Adipocyte (in vitro differentiated cells): ENCODE measurements around the gene TMEM114.

Source experiments
- DNase-seq: peaks from one replicate; pipeline ENCODE4 v3.0.0-alpha.2; 2015; ENCODE audit warnings: low read depth
- H3K27me3 ChIP-seq: replicated peaks from 2 replicates; pipeline ENCODE4 v1.7.0; 2013; ENCODE audit warnings: mild to moderate bottlenecking, low read length, moderate library complexity; ENCODE audit not compliant: control insufficient read depth, insufficient read depth
- H3K36me3 ChIP-seq: 2 replicates; pipeline ENCODE4 v1.7.0; 2013; ENCODE audit warnings: low read length, mild to moderate bottlenecking, moderate library complexity; ENCODE audit not compliant: control insufficient read depth, insufficient read depth, severe bottlenecking
- H3K4me1 ChIP-seq: 2 replicates; pipeline ENCODE4 v1.7.0; 2013; ENCODE audit warnings: mild to moderate bottlenecking, low read length, moderate library complexity; ENCODE audit not compliant: control insufficient read depth, insufficient read depth
- H3K4me3 ChIP-seq: 2 replicates; pipeline ENCODE4 v1.7.0; 2013; ENCODE audit warnings: mild to moderate bottlenecking, low read length, moderate library complexity
- H3K9ac ChIP-seq: 2 replicates; pipeline ENCODE4 v1.7.0; 2013; ENCODE audit warnings: mild to moderate bottlenecking, low read length, moderate library complexity
- H3K9me3 ChIP-seq: 2 replicates; pipeline ENCODE4 v1.7.0; 2013; ENCODE audit warnings: mild to moderate bottlenecking, low read length, moderate library complexity; ENCODE audit not compliant: control insufficient read depth

Gene TMEM114

GRCh38 chr16:8555400-8555799, 34.9 kb downstream of the TMEM114 start:
- Histone ChIP-seq H3K36me3 (no peaks in the 10 kb centered on the region), H3K4me1 (no peaks in the 10 kb centered on the region), H3K27me3 (peaks cover 33% of the 10 kb centered on the region), H3K9me3 (no peaks in the 10 kb centered on the region), H3K9ac (no peak overlapping the region), H3K4me3 (no peak overlapping the region)
- DNase-seq = no peak

- Histone ChIP-seq H3K9ac (no peak overlapping the region), H3K36me3 (no peaks in the 10 kb centered on the region), H3K4me1 (no peaks in the 10 kb centered on the region), H3K9me3 (no peaks in the 10 kb centered on the region), H3K27me3 (peaks cover 33% of the 10 kb centered on the region), H3K4me3 (no peak overlapping the region)
- DNase-seq = no peak
Measured at GRCh38 chr16:8554881-8555280, 35.4 kb downstream of the TMEM114 start.

- Histone ChIP-seq H3K9ac (no peak overlapping the region), H3K9me3 (no peaks in the 10 kb centered on the region), H3K4me3 (no peak overlapping the region), H3K4me1 (no peaks in the 10 kb centered on the region), H3K36me3 (no peaks in the 10 kb centered on the region), H3K27me3 (peaks cover 33% of the 10 kb centered on the region)
- DNase-seq = no peak
Measured at GRCh38 chr16:8554022-8554421, 36.3 kb downstream of the TMEM114 start.

- Histone ChIP-seq H3K27me3 (peaks cover 33% of the 10 kb centered on the region), H3K9ac (no peak overlapping the region), H3K36me3 (no peaks in the 10 kb centered on the region), H3K4me1 (no peaks in the 10 kb centered on the region), H3K9me3 (no peaks in the 10 kb centered on the region), H3K4me3 (no peak overlapping the region)
- no peak for DNase-seq
Measured at GRCh38 chr16:8552487-8553221, 37.7 kb downstream of the TMEM114 start.

- Histone ChIP-seq H3K9me3 (no peaks in the 10 kb centered on the region), H3K27me3 (peaks cover 30% of the 10 kb centered on the region), H3K36me3 (no peaks in the 10 kb centered on the region), H3K4me3 (no peak overlapping the region), H3K4me1 (no peaks in the 10 kb centered on the region), H3K9ac (no peak overlapping the region)
- no peak for DNase-seq
Measured at GRCh38 chr16:8551388-8552332, 38.7 kb downstream of the TMEM114 start.

- Histone ChIP-seq H3K36me3 (no peaks in the 10 kb centered on the region), H3K27me3 (peaks cover 33% of the 10 kb centered on the region), H3K9ac (no peak overlapping the region), H3K4me3 (no peak overlapping the region), H3K9me3 (no peaks in the 10 kb centered on the region), H3K4me1 (no peaks in the 10 kb centered on the region)
- DNase-seq = no peak
Measured at GRCh38 chr16:8550728-8551387, 39.5 kb downstream of the TMEM114 start.

GRCh38 chr16:8549843-8550412, 40.4 kb downstream of the TMEM114 start:
- Histone ChIP-seq H3K9me3 (no peaks in the 10 kb centered on the region), H3K27me3 (peaks cover 25% of the 10 kb centered on the region), H3K36me3 (no peaks in the 10 kb centered on the region), H3K4me3 (no peak overlapping the region), H3K4me1 (no peaks in the 10 kb centered on the region), H3K9ac (no peak overlapping the region)
- no peak for DNase-seq

GRCh38 chr16:8548166-8548565, 42.1 kb downstream of the TMEM114 start:
- Histone ChIP-seq H3K9me3 (no peaks in the 10 kb centered on the region), H3K4me1 (no peaks in the 10 kb centered on the region), H3K36me3 (no peaks in the 10 kb centered on the region), H3K9ac (no peak overlapping the region), H3K27me3 (peaks cover 23% of the 10 kb centered on the region), H3K4me3 (no peak overlapping the region)
- DNase-seq = no peak

GRCh38 chr16:8547762-8548161, 42.5 kb downstream of the TMEM114 start:
- Histone ChIP-seq H3K27me3 (peaks cover 22% of the 10 kb centered on the region), H3K9ac (no peak overlapping the region), H3K4me3 (no peak overlapping the region), H3K4me1 (no peaks in the 10 kb centered on the region), H3K9me3 (no peaks in the 10 kb centered on the region), H3K36me3 (no peaks in the 10 kb centered on the region)
- DNase-seq = no peak

- no peak overlapping the region for H3K4me3 ChIP-seq
- H3K9me3 ChIP-seq = no peaks in the 10 kb centered on the region
- H3K9ac ChIP-seq = no peak overlapping the region
- H3K36me3 ChIP-seq = no peaks in the 10 kb centered on the region
- peaks cover 10% of the 10 kb centered on the region for H3K27me3 ChIP-seq
- no peak for DNase-seq
- H3K4me1 ChIP-seq = no peaks in the 10 kb centered on the region
Measured at GRCh38 chr16:8544406-8544805, 45.9 kb downstream of the TMEM114 start.

- no peak for DNase-seq
- Histone ChIP-seq H3K4me1 (no peaks in the 10 kb centered on the region), H3K9me3 (no peaks in the 10 kb centered on the region), H3K9ac (no peak overlapping the region), H3K27me3 (peaks cover 10% of the 10 kb centered on the region), H3K4me3 (no peak overlapping the region), H3K36me3 (no peaks in the 10 kb centered on the region)
Measured at GRCh38 chr16:8543258-8543657, 47.1 kb downstream of the TMEM114 start.
